Testis (tissue), 2 donors: ENCODE data around the gene CTNS.

Experiments
- CTCF ChIP-seq, 3 experiments: fragments of 450-650 bp in 2 of 3; fragments of 200-600 bp in 1 of 3; sonication (generic) in 1 of 3; IDR thresholded peaks; one replicate each; pipeline ENCODE4 v1.5.1; 2016 to 2019; ENCODE audit warnings: antibody characterized with exemption in 3 of 3, mild to moderate bottlenecking in 2 of 3, moderate library complexity in 1 of 3
- POLR2A ChIP-seq: fragments of 450-650 bp; IDR thresholded peaks from one replicate; pipeline ENCODE4 v1.6.1; 2017; ENCODE audit warnings: antibody characterized with exemption, mild to moderate bottlenecking, moderate library complexity

- TF ChIP-seq CTCF (IDR thresholded peaks at IDR 0.05), result no peak
- TF ChIP-seq POLR2A, result no peak
Measured at GRCh38 chr17:3657588-3657869, 21.0 kb downstream of the CTNS start.
